OCI-LY1 (cell line): ENCODE measurements around the gene SNRPD3.
A peak's percentile ranks its signal among the peaks of the same experiment; 100 is the strongest.

ENCODE experiments used
- H2AFZ ChIP-seq: fragments of 200-600 bp; sonication (generic), shearing (Covaris generic); 2 replicates; pipeline ENCODE4 v1.6.0; 2014; ENCODE audit warnings: antibody characterized with exemption, mild to moderate bottlenecking, low read length
- H3F3A ChIP-seq: fragments of 200-600 bp; sonication (generic), shearing (Covaris generic); 2 replicates; pipeline ENCODE4 v1.6.0; 2014; ENCODE audit warnings: mild to moderate bottlenecking, antibody characterized with exemption, low read length, moderate library complexity; ENCODE audit not compliant: insufficient read depth
- H3K27ac ChIP-seq: fragments of 200-600 bp; sonication (generic); 2 replicates; pipeline ENCODE4 v1.5.1; 2014; ENCODE audit warnings: low read length, mixed run types, mild to moderate bottlenecking, low read depth; ENCODE audit not compliant: poor library complexity, severe bottlenecking
- H3K27me3 ChIP-seq: fragments of 200-600 bp; sonication (generic); 2 replicates; pipeline ENCODE4 v1.6.0; 2014; ENCODE audit warnings: antibody characterized with exemption, mild to moderate bottlenecking, low read length, moderate library complexity; ENCODE audit not compliant: insufficient read depth
- H3K36me3 ChIP-seq: fragments of 200-600 bp; sonication (generic); 2 replicates; pipeline ENCODE4 v1.6.1; 2014; ENCODE audit warnings: mild to moderate bottlenecking, antibody characterized with exemption, low read length, moderate library complexity, mixed read lengths; ENCODE audit not compliant: insufficient read depth
- H3K4me1 ChIP-seq: fragments of 200-600 bp; sonication (generic); 2 replicates; pipeline ENCODE4 v1.5.1; 2014; ENCODE audit warnings: mild to moderate bottlenecking, low read length, moderate library complexity; ENCODE audit not compliant: insufficient read depth, severe bottlenecking
- H3K4me2 ChIP-seq: fragments of 200-600 bp; sonication (generic), shearing (Covaris generic); 2 replicates; pipeline ENCODE4 v1.6.1; 2014; ENCODE audit warnings: low read length
- H3K4me3 ChIP-seq: fragments of 200-600 bp; sonication (generic); 2 replicates; pipeline ENCODE4 v1.5.1; 2014; ENCODE audit warnings: low read length, low read depth, mild to moderate bottlenecking, mixed read lengths; ENCODE audit not compliant: poor library complexity, severe bottlenecking
- H3K79me2 ChIP-seq: fragments of 200-600 bp; shearing (Covaris generic); 2 replicates; pipeline ENCODE4 v1.6.1; 2016; ENCODE audit warnings: mixed run types, low read length, mixed read lengths; ENCODE audit not compliant: insufficient read depth
- H3K9ac ChIP-seq: fragments of 200-600 bp; sonication (generic), shearing (Covaris generic); 2 replicates; pipeline ENCODE4 v1.6.1; 2014; ENCODE audit warnings: mild to moderate bottlenecking, low read length, mixed read lengths
- H3K9me2 ChIP-seq: fragments of 200-600 bp; sonication (generic), shearing (Covaris generic); 2 replicates; pipeline ENCODE4 v1.6.1; 2014; ENCODE audit warnings: low read depth, mild to moderate bottlenecking, low read length, mixed read lengths
- H3K9me3 ChIP-seq: fragments of 200-600 bp; shearing (Covaris generic); 2 replicates; pipeline ENCODE4 v1.6.1; 2014; ENCODE audit warnings: low read length, mixed read lengths
- H4K20me1 ChIP-seq: fragments of 200-600 bp; sonication (generic), shearing (Covaris generic); 2 replicates; pipeline ENCODE4 v1.6.0; 2016; ENCODE audit warnings: mild to moderate bottlenecking, low read length; ENCODE audit not compliant: insufficient read depth
- CTCF ChIP-seq: fragments of 200-600 bp; sonication (generic), shearing (Covaris generic); IDR thresholded peaks from 2 replicates; pipeline ENCODE4 v1.5.1; 2017; ENCODE audit warnings: mild to moderate bottlenecking, antibody characterized with exemption, low read length, moderate library complexity, mixed read lengths
- EZH2 ChIP-seq: fragments of 200-600 bp; sonication (generic), shearing (Covaris generic); IDR thresholded peaks from 2 replicates; pipeline ENCODE4 v1.8.0; 2017; ENCODE audit warnings: borderline replicate concordance, mixed run types, mild to moderate bottlenecking, antibody characterized with exemption, low read length, moderate library complexity, mixed read lengths

The SNRPD3 gene

GRCh38 chr22:24554313-24555164, 1.3 kb upstream of the SNRPD3 start, which contains the start of gene GUCD1:
Gene GUCD1 (minus strand): TSS chr22:24555138. CDS start chr22:24554991, 147 bp downstream.
- H3K27ac ChIP-seq: peak within 1 kb of the TSS; percentile 91
- no peaks in the 10 kb centered on the region for H4K20me1 ChIP-seq
- 0 out of 2 replicates have a peak within 1 kb of the TSS, but pooled peaks have one; percentile 50 for H2AFZ ChIP-seq
- H3K4me1 ChIP-seq: peaks cover 68% of the 10 kb centered on the region
- H3K4me2 ChIP-seq: peak within 1 kb of the TSS; percentile 97
- no peaks in the 10 kb centered on the region for H3K27me3 ChIP-seq
- peak within 1 kb of the TSS; percentile 97 for H3K9ac ChIP-seq
- no peaks in the 10 kb centered on the region for H3K9me2 ChIP-seq
- TF ChIP-seq CTCF (no peak), EZH2 (no peak)
- peak within 1 kb of the TSS; percentile 89 for H3K4me3 ChIP-seq
- H3K79me2 ChIP-seq: peaks cover 56% of the 10 kb centered on the region
- peaks cover 53% of the 10 kb centered on the region for H3K36me3 ChIP-seq
- H3K9me3 ChIP-seq: no peaks in the 10 kb centered on the region
- no peaks in the 10 kb centered on the region for H3F3A ChIP-seq

- H3K27ac ChIP-seq: no peak overlapping the region
- H3K9me3 ChIP-seq: no peaks in the 10 kb centered on the region
- no peak overlapping the region for H2AFZ ChIP-seq
- H3K79me2 ChIP-seq: peaks cover 79% of the 10 kb centered on the region
- no peaks in the 10 kb centered on the region for H4K20me1 ChIP-seq
- no peaks in the 10 kb centered on the region for H3F3A ChIP-seq
- no peaks in the 10 kb centered on the region for H3K27me3 ChIP-seq
- H3K4me1 ChIP-seq: peaks cover 34% of the 10 kb centered on the region
- H3K9ac ChIP-seq: no peak overlapping the region; the same call in 1 of the 2 replicates
- TF ChIP-seq CTCF (no peak), EZH2 (no peak)
- H3K36me3 ChIP-seq: peaks cover 63% of the 10 kb centered on the region
- H3K9me2 ChIP-seq: no peaks in the 10 kb centered on the region
- no peak overlapping the region for H3K4me2 ChIP-seq
- no peak overlapping the region for H3K4me3 ChIP-seq
Observed at GRCh38 chr22:24559471-24559870, 3.7 kb downstream of the SNRPD3 start.

GRCh38 chr22:24563246-24563645, 7.4 kb downstream of the SNRPD3 start:
- Histone ChIP-seq H3F3A (no peaks in the 10 kb centered on the region), H3K4me1 (peaks cover 15% of the 10 kb centered on the region), H3K9me3 (no peaks in the 10 kb centered on the region), H2AFZ (no peak overlapping the region), H3K9me2 (no peaks in the 10 kb centered on the region), H3K27ac (no peak overlapping the region), H3K27me3 (no peaks in the 10 kb centered on the region), H3K4me2 (no peak overlapping the region), H4K20me1 (no peaks in the 10 kb centered on the region; the same call in 1 of the 2 replicates), H3K9ac (no peak overlapping the region), H3K79me2 (peaks cover 68% of the 10 kb centered on the region), H3K36me3 (peaks cover 83% of the 10 kb centered on the region), H3K4me3 (no peak overlapping the region)
- no peak for TF ChIP-seq CTCF
- TF ChIP-seq EZH2: no peak
